SK-N-SH treated with all-trans-retinoic acid at 6 μM for 48 hours (cell line): Measurements from ENCODE around the gene ZSWIM9.
"Not testable (repeated sequence)": the region's sequence is repeated elsewhere in the genome, so short reads cannot be mapped to it uniquely, and the experiment has no call there.

ENCODE experiments used
- ARNTL ChIP-seq: fragments of 450-650 bp; formaldehyde crosslinking; IDR thresholded peaks from 2 replicates; pipeline ENCODE4 v1.5.0; 2020; ENCODE audit warnings: low read depth, mild to moderate bottlenecking, moderate library complexity, borderline replicate concordance
- BACH2 ChIP-seq: fragments of 250-450 bp; sonication (Bioruptor Pico); IDR thresholded peaks from 2 replicates; pipeline ENCODE4 v1.9.0; 2021; ENCODE audit warnings: mild to moderate bottlenecking, borderline replicate concordance
- CSRNP3 ChIP-seq: fragments of 250-450 bp; sonication (Bioruptor Pico); IDR thresholded peaks from 2 replicates; pipeline ENCODE4 v1.5.1; 2021; ENCODE audit warnings: mild to moderate bottlenecking, moderate library complexity
- GLIS3 ChIP-seq: fragments of 250-450 bp; sonication (Bioruptor Pico); IDR thresholded peaks from 2 replicates; pipeline ENCODE4 v1.5.0; 2020; ENCODE audit warnings: mild to moderate bottlenecking, moderate library complexity
- OSR1 ChIP-seq: fragments of 250-450 bp; sonication (Bioruptor Pico); IDR thresholded peaks from 2 replicates; pipeline ENCODE4 v1.8.0; 2022; ENCODE audit warnings: moderate library complexity, mild to moderate bottlenecking, inconsistent platforms
- PATZ1 ChIP-seq: fragments of 250-450 bp; sonication (Bioruptor Pico); IDR thresholded peaks from 2 replicates; pipeline ENCODE4 v1.8.0; 2020; ENCODE audit warnings: mild to moderate bottlenecking, moderate library complexity, borderline replicate concordance
- POU6F1 ChIP-seq: fragments of 250-450 bp; sonication (Bioruptor Pico); IDR thresholded peaks from 2 replicates; pipeline ENCODE4 v1.8.0; 2021; ENCODE audit warnings: low read depth, mild to moderate bottlenecking, moderate library complexity, borderline replicate concordance
- RARB ChIP-seq: fragments of 250-450 bp; sonication (Bioruptor Pico); IDR thresholded peaks from 2 replicates; pipeline ENCODE4 v1.8.0; 2021; ENCODE audit warnings: mild to moderate bottlenecking, moderate library complexity
- SNAI2 ChIP-seq: fragments of 250-450 bp; sonication (Bioruptor Pico); IDR thresholded peaks from 2 replicates; pipeline ENCODE4 v1.5.0; 2020; ENCODE audit warnings: mild to moderate bottlenecking, moderate library complexity
- TOX ChIP-seq: fragments of 250-450 bp; sonication (Bioruptor Pico); IDR thresholded peaks from 2 replicates; pipeline ENCODE4 v1.8.0; 2021; ENCODE audit warnings: mild to moderate bottlenecking, moderate library complexity, borderline replicate concordance
- ZFP3 ChIP-seq: fragments of 250-450 bp; sonication (Bioruptor Pico); IDR thresholded peaks from 2 replicates; pipeline ENCODE4 v1.5.0; 2020; ENCODE audit warnings: mild to moderate bottlenecking, moderate library complexity
- ZNF565 ChIP-seq: fragments of 450-650 bp; formaldehyde crosslinking; conservative IDR thresholded peaks from 2 replicates; pipeline ENCODE4 v1.5.0; 2020; ENCODE audit warnings: low read depth, mild to moderate bottlenecking, moderate library complexity
- ZNF8 ChIP-seq: fragments of 450-650 bp; formaldehyde crosslinking; IDR thresholded peaks from 2 replicates; pipeline ENCODE4 v1.5.0; 2020; ENCODE audit warnings: mild to moderate bottlenecking, moderate library complexity

GRCh38 chr19:48241771-48242170, 71.3 kb downstream of the ZSWIM9 start:
- TF ChIP-seq ZFP3 (CRISPR knock-in tag); ZNF8 (CRISPR knock-in tag); RARB; GLIS3; TOX (CRISPR knock-in tag); POU6F1 (CRISPR knock-in tag); CSRNP3; ARNTL (CRISPR knock-in tag); PATZ1 (CRISPR knock-in tag); OSR1 (CRISPR knock-in tag); SNAI2; ZNF565 (CRISPR knock-in tag); BACH2 (CRISPR knock-in tag): not testable (repeated sequence)
